A549 treated with AZD9567 at 1 μM for 4 hours (cell line): ENCODE measurements around the gene GARIN6. TPM values are rescaled to one million over a fixed set of nuclear protein-coding genes. Genes with fewer than 3 reads are reported as not detected.

ENCODE experiments used
- total RNA-seq: library from RNA; stranded (reverse); fragments of 200-300 nt; extraction: Qiagen RNA extraction; gene quantifications from 5 replicates; pipeline ENCODE4 v1.2.3, GENCODE V29; 2022; ENCODE audit not compliant: insufficient read depth

Gene GARIN6
- not detected in 5 replicates for total RNA-seq

DNA sequence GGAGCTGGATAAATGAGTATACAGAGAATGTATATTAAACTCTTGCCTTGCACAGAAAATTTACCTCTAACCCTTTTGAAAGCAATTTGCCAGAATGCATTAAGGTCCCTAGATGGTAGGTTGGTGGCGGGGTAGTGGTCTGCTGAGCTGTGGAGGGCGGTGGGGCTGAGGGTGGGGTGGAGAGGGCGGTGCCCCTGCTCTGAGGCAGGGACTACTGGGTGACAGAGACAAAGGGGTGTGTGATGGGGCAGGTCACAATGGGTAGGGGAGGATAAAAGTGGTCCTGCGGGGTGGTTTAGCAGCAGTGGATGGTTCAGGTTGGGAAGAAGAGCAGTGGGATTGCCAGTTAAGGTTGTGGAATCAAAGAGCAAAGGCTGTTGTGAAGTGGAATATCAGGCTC, at the start of gene GARIN6:
GARIN6 (plus strand) TSS at position 301 of the 400 bp plus-strand sequence. CDS start 422 bp downstream, outside the sequence.

